Glomerular visceral epithelial cell (primary cell): ENCODE results near the gene ZFYVE1.
"Not testable (repeated sequence)": the region's sequence is repeated elsewhere in the genome, so short reads cannot be mapped to it uniquely, and the experiment has no call there.

Source experiments
- DNase-seq: peaks from one replicate; pipeline ENCODE4 v3.0.0-alpha.2; 2016; ENCODE audit errors: extremely low spot score

ZFYVE1 gene

DNA sequence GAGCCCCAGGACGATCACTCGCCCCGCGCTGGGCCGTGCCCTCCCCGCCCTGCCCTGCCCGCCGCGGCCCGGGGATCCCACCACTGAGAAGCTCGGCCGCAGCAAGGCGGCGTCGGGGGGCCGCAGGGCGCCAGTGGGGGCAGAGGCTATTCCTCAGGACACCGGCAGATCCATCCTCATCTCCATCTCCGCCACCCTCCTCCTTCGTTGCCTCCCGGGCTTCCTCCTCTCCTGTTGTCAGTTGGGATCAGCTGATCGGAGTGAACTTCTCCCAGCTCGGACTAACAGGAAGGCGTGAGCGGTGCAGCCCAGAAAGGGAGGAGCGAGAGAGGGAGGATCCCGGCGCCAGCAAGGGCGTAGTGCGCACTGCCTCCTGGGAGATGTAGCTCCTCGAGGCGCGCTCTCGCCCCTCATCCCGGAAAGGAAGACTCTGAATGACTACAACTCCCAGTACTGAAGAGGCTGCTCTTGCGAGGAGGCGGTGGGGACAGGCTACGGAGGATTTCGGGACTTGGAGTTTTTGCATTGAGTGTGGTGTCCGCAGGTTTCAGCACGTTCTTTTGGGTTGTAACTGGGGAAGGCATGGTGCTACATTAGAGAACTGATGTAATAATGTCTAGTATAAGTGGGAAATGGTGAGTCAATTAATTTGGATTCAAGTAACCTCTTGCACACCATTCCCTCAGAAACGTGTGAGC is at the start of gene ZFYVE1:
Gene ZFYVE1 (minus strand): TSS at position 262 of the 698 bp plus-strand sequence. CDS start 2,598 bp downstream, outside the sequence.
- peak; percentile 98 for DNase-seq

- DNase-seq = no peak
Observed at GRCh38 chr14:73069585-73069984, 42.7 kb upstream of the ZFYVE1 start.

DNA sequence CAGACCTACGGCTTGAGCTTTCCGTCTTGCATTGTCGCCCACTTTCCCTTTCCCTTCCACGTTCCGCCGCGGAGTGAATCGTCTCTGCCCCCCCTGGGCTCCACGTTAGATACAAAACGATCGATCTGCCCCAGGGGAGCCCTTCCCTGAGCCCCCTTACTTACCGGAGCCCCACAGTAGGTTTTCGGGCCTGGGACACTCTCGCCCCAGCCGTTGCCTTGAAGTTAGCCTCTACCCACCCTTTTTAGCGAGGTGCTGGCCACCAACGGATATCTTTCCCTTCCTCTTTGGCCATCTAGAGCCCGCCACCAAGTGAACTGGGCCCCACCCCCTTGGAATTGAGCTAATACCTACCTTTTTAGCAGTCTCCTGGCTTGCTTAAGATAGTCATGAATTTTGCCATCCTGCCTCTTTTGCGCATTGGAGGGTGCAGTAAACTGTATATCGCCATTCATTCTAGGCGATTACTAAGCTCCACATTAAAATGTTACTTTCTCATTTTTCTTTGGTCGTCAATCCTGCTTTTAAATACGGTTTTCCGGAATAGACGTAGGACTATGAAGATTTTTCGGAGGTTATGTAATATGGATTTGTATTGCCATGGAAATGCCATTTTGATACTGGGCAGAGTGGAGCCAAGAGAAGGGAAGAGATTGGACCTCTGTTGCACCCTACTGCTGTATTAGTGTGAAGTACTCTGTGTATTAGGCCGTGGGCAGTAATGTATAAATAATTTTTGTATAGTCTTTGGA is 32.2 kb upstream of the ZFYVE1 start:
- peak; percentile 44 for DNase-seq

DNA sequence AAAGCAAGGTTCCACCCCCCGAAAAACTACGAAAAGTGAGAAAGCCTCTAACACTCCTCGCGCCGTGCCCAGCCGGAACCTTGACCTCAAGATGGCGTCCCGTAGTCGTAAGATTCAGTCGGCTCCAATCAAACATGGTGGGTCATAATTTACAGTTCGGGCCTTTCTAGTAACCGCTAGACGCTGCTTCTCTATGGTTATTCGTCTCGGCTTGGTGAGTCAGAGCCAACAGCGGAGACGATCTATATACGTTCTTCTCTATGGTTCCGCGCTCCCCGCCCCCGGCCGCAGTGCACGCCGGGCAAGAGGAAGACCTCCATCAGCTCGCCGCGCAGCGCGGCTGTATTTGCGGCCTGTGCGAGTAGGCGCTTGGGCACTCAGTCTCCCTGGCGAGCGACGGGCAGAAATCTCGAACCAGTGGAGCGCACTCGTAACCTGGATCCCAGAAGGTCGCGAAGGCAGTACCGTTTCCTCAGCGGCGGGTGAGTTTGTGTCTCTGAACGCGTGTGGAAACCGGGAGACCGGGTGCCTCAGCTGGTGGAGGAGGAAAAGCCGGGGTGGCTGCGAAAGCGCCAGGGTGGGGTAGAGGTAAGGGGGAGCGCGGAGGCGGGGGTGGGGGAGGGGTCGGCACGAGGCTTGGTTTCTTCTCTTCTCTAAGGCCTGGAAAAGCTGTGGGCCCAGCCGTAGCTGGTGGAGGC is 31.5 kb upstream of the ZFYVE1 start, which contains the start of gene RBM25:
Gene RBM25 (plus strand): TSS at position 311 of the 698 bp plus-strand sequence. CDS start 13,108 bp downstream, outside the sequence.
- peak; percentile 99 for DNase-seq

DNA sequence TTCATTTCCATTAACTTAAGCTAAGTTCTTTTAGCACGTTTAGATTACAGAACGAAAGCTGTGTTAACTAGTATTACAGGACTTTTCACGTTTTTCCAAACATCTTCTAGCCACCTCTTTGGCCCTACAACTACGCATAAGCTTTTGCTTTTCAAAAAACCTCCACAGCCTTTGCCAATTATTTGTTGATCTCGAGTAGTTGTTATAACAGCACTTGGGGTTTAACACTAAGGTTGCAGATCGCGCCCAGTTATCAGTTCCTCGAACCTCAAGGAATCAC is 31.0 kb upstream of the ZFYVE1 start:
- no peak for DNase-seq

- no peak for DNase-seq
Observed at GRCh38 chr14:73055251-73055650, 28.3 kb upstream of the ZFYVE1 start.

DNA sequence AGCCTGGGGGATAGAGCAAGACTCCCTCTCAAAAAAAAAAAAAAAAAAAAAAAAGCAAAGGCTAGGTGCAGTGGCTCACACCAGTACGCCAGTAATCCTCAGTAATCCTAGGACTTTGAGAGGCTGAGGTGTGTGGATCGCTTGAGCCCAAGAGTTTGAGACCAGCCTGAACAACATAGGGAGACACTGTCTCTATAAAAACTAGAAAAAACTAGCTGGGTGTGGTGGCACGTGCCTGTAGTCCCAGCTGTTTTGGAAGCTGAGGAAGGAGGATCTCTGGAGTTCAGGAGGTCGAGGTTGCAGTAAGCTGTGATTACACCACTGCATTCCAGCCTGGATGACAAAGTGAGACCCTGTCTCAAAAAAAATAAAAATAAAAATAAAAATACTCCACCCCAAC is 22.5 kb upstream of the ZFYVE1 start:
- DNase-seq = no peak

GRCh38 chr14:73047808-73048207 is 20.9 kb upstream of the ZFYVE1 start:
- DNase-seq = no peak

GRCh38 chr14:73036706-73037450 is 10.0 kb upstream of the ZFYVE1 start:
- peak; percentile 33 for DNase-seq

DNA sequence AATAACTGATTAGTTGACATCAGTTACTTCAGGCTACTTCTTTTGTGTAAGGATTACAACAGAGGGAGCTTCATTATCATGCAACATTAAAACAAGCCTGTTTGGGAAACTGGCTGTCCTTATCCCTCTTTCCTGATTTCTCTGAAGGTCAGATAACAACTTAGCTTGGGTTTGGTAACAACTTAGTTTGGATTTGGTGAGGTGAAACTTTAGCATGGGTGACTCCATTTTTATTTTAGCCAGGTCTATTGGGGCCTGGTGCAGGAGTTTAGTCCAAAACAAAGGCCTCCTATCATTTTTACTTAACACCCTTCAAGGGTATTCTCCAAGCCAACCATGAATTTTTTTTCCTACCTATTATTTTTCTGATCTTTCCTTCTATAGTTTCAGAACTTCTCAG is 1.1 kb upstream of the ZFYVE1 start:
- DNase-seq = no peak

GRCh38 chr14:73027546-73027945 is 640 bp upstream of the ZFYVE1 start:
- DNase-seq = no peak

GRCh38 chr14:73026243-73026844 is 562 bp downstream of the ZFYVE1 start:
- no peak for DNase-seq

DNA sequence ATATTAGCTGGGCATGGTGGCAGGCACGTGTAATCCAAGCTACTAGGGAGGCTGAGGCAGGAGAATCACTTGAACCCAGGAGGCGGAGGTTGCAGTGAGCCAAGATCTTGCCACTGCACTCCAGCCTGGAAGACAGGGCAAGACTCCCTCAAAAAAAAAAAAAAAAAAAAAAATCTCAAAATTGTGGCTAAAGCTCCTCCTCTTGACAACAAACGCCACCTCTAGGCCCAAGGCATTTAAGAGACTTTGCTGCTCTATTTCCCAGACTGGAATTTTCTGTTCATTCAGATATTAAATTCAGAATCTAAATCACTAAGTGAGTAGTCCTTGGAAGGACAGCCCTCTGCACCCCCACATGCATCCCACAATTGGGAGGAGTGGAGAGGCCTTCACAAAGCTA is 1.4 kb downstream of the ZFYVE1 start:
- DNase-seq = no peak

GRCh38 chr14:73022051-73022450 is 4.9 kb downstream of the ZFYVE1 start:
- no peak for DNase-seq

- DNase-seq = not testable (repeated sequence)
Observed at GRCh38 chr14:73016011-73016410, 10.9 kb downstream of the ZFYVE1 start.

- DNase-seq = not testable (repeated sequence)
Observed at GRCh38 chr14:73015552-73015951, 11.4 kb downstream of the ZFYVE1 start.

DNA sequence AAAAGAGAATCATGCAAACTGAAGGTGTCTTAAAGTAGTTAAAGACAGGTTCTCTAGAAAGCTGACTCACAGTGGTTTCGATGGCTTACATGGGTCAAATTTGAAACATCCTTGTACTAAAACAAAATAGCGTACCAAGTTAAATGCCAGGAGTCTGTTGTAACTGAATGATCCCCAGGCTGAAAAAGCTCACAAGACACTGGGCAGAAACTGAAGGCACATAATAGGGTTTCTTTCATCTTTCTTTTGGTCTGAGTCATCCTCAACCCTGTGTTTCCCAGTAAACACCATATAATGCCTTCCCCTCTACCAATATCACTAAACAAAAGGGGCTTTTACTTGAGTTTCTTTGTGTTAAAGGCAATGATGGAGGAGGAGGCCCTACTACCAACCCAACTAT is 12.8 kb downstream of the ZFYVE1 start:
- peak; percentile 11 for DNase-seq

- not testable (repeated sequence) for DNase-seq
Observed at GRCh38 chr14:73011189-73011588, 15.7 kb downstream of the ZFYVE1 start.

DNA sequence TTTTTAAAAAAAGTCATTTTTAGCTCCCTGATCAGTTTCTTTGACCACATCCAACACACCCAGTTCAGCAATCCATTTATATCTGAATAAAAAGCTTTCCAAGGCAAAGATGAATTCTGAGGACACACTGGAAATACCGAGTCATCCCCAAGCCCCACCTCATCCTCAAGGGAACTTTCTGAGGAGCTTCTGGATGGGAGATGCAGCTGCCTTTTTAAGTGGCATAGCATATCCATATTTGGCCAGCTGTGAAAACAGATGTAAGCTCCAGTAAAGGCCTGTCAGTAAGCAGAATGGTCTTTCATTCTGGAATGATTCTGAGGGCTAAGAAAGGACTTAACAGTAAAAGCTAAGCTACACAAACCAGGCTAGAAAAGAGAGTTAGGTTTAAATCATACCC is 18.4 kb downstream of the ZFYVE1 start:
- no peak for DNase-seq

DNA sequence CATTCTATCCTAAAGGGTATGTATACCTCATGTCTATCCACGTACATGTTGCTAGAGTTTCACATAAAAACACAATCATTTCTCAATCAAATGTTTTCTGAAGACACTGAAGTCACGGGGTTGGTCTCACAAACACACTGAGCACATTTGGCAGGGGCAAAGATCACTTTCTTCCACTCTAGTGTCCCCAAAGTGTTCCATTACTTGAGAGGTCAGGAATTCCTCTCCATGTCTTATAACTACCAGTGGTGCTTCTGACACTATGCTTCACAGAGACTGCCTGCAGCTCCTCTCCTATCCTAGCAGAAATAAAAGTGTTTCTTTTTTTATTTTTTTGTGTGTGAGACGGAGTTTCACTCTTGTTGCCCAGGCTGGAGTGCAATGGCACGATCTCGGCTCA is 19.1 kb downstream of the ZFYVE1 start:
- no peak for DNase-seq

DNA sequence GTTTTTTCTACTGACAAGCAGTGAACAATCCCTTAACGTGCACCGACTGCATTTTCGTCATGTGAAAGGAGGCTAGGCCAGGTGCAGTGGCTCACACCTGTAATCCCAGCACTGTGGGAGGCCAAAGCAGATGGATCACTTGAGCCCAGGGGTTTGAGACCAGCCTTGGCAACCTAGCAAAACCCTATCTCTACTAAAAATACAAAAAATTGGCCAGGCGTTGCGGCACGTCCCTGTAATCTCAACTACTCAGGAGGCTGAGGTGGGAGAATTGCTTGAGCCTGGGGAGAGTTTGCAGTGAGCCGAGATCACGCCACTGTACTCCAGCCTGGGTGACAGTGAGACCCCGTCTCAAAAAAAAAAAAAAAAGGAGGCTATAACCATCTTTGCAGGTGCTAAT is 22.3 kb downstream of the ZFYVE1 start:
- not testable (repeated sequence) for DNase-seq

DNA sequence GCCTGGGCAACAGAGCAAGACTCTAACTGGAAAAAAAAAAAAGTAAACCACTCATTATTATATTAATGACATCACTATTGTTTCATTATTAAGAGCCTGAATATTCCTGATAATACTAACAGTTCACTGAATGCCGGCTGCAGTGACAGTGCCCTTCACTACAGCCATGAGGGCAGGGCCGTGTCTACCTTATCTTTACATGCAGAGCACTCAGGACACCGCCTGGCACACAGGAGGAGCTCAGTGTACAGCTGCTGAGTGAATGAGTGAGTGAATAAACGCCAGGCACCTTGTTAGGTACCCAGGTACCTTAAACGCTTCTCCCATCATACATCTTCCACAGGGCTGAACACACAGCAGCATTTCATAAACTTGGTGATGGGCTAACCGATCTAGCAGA is 23.2 kb downstream of the ZFYVE1 start:
- DNase-seq = no peak
